Thoracic aorta (tissue), 2 donors: Measurements from ENCODE around the gene RBM7. TPM values are rescaled to one million over a fixed set of nuclear protein-coding genes. Genes with fewer than 3 reads are reported as not detected.

Experiments
- ATAC-seq: fragments of 150-250 bp; one replicate; pipeline ENCODE4 v1.8.0; 2017; ENCODE audit warnings: low read depth; ENCODE audit not compliant: insufficient number of reproducible peaks, low FRiP score
- DNase-seq: peaks from one replicate; pipeline ENCODE4 v3.0.0-alpha.2; 2020; ENCODE audit warnings: low spot score
- H3K27ac ChIP-seq, 2 donors: fragments of 200-600 bp; sonication (generic); 1 replicate in 1 of 2; 2 replicates in 1 of 2; pipeline ENCODE4 v1.5.1; 2016; ENCODE audit warnings: mild to moderate bottlenecking in 2 of 2, moderate library complexity in 2 of 2
- H3K27me3 ChIP-seq: fragments of 200-600 bp; sonication (generic); replicated peaks from 2 replicates; pipeline ENCODE4 v1.6.0; 2016; ENCODE audit warnings: mild to moderate bottlenecking; ENCODE audit not compliant: insufficient read depth
- H3K36me3 ChIP-seq: fragments of 200-600 bp; sonication (generic); one replicate; pipeline ENCODE4 v1.5.1; 2016
- H3K4me1 ChIP-seq, 2 donors: fragments of 200-600 bp; sonication (generic); 1 replicate in 1 of 2; 2 replicates in 1 of 2; pipeline versions ENCODE4 v1.5.1 to v1.6.0; 2016; ENCODE audit warnings: low read depth in 2 of 2, mild to moderate bottlenecking in 1 of 2; ENCODE audit not compliant: control insufficient read depth in 1 of 2
- H3K4me3 ChIP-seq: fragments of 200-600 bp; sonication (generic); 2 replicates; pipeline ENCODE4 v1.5.1; 2016; ENCODE audit warnings: mild to moderate bottlenecking
- H3K9me3 ChIP-seq: fragments of 200-600 bp; sonication (generic); 2 replicates; pipeline ENCODE4 v1.5.1; 2016
- CTCF ChIP-seq: fragments of 200-600 bp; sonication (generic); IDR thresholded peaks from one replicate; pipeline ENCODE4 v1.5.1; 2019; ENCODE audit warnings: antibody characterized with exemption
- total RNA-seq, 2 donors: library from RNA; depleted of rRNA; stranded (reverse); fragments of >200 nt; gene quantifications; one replicate each; pipeline versions ENCODE4 v1.1.0 to v1.2.3, GENCODE V29; 2016

RBM7 gene
- total RNA-seq, 2 donors from 2014 or later = 10.0 to 39.4 TPM

GRCh38 chr11:114439229-114440120 lies 39.0 kb downstream of the RBM7 start, which contains the start of gene REXO2:
Gene REXO2, plus strand, starts transcription at chr11:114439467. Its CDS starts 62 bp downstream, at chr11:114439529.
- H3K27me3 ChIP-seq = no peaks in the 10 kb centered on the region
- peak; percentile 81 for ATAC-seq
- no peak for TF ChIP-seq CTCF

GRCh38 chr11:114440121-114440860 lies 39.8 kb downstream of the RBM7 start:
- no peaks in the 10 kb centered on the region for H3K36me3 ChIP-seq
- H3K9me3 ChIP-seq = no peaks in the 10 kb centered on the region
- peaks cover 0 to 18% of the 10 kb centered on the region in 2 donors for H3K4me1 ChIP-seq
- TF ChIP-seq CTCF = no peak
- peak overlapping the region; percentile 99 for H3K4me3 ChIP-seq
- H3K27me3 ChIP-seq = no peaks in the 10 kb centered on the region
- peak overlapping the region; percentile 76 to 87 for H3K27ac ChIP-seq
- ATAC-seq (no peak), DNase-seq (no peak)

More at GRCh38 chr11:114439229-114440120, 39.0 kb downstream of the RBM7 start, which contains the start of gene REXO2:
- H3K36me3 ChIP-seq = no peaks in the 10 kb centered on the region
- H3K4me3 ChIP-seq = peak within 1 kb of the TSS; percentile 99
- DNase-seq = peak; percentile 83
- no peaks in the 10 kb centered on the region for H3K9me3 ChIP-seq
- H3K4me1 ChIP-seq = peaks cover 0 to 18% of the 10 kb centered on the region in 2 donors
- H3K27ac ChIP-seq = peak within 1 kb of the TSS; percentile 76 to 87

GRCh38 chr11:114440971-114441763 lies 40.7 kb downstream of the RBM7 start:
- ATAC-seq = no peak
- Histone ChIP-seq H3K9me3 (no peaks in the 10 kb centered on the region), H3K4me1 (peaks cover 0 to 18% of the 10 kb centered on the region in 2 donors), H3K4me3 (peak overlapping the region; percentile 99), H3K36me3 (no peaks in the 10 kb centered on the region), H3K27me3 (no peaks in the 10 kb centered on the region), H3K27ac (peak overlapping the region in 1 of 2 donors; percentile 87)
- no peak for TF ChIP-seq CTCF
- DNase-seq = no peak

- ATAC-seq (no peak), DNase-seq (no peak)
- Histone ChIP-seq H3K36me3 (no peaks in the 10 kb centered on the region), H3K4me1 (peaks cover 0 to 18% of the 10 kb centered on the region in 2 donors), H3K27me3 (no peaks in the 10 kb centered on the region), H3K4me3 (no peak overlapping the region), H3K9me3 (no peaks in the 10 kb centered on the region), H3K27ac (no peak overlapping the region)
- TF ChIP-seq CTCF = no peak
Measured at GRCh38 chr11:114441921-114442320, 41.5 kb downstream of the RBM7 start.
